OCI-M1 (cell line): ENCODE results near the gene TBC1D2B.
"Not testable (repeated sequence)": the region's sequence is repeated elsewhere in the genome, so short reads cannot be mapped to it uniquely, and the experiment has no call there.

ENCODE experiments used
- DNase-seq: peaks from one replicate; lab custom pipeline; 2025; lab: John Stamatoyannopoulos, UW

The TBC1D2B gene

DNA sequence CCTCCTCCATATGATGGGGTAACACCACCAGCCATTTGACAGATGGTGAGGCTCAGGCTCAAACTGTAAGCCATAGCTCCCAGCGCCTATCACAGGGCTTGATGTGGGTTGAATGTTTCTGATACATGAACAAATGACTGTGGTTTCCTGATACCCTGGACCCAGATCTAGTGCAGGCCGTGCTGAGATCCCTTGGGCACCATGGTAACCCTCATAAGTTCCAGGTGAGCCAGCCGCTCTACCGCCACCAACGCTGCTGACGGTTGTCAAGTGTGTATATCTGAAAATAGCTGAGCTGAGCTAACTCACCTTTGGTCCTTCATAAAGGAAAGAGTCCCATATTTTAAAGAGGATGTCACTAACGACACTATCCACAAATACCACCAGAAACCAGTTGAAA is 74.5 kb downstream of the TBC1D2B start:
- DNase-seq: no peak

DNA sequence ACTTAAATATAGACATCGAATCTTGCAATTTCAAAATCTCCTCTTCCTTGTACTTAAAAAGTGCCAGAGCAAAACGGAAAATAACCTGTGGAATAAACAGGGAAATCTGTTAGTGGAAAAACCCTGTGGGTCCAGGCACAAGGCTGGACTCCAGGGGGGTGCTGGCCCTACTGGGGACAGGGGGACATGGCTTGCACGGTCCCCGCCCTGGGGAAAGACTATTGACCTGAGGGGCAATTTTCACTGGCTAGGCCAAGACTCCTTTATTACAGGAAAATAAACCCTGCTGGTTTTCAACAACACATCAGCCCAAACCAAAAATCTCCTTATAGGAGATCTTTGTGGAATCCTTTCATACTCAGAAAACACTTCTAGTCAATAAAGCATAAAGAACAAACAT is 75.9 kb downstream of the TBC1D2B start:
- no peak for DNase-seq

DNA sequence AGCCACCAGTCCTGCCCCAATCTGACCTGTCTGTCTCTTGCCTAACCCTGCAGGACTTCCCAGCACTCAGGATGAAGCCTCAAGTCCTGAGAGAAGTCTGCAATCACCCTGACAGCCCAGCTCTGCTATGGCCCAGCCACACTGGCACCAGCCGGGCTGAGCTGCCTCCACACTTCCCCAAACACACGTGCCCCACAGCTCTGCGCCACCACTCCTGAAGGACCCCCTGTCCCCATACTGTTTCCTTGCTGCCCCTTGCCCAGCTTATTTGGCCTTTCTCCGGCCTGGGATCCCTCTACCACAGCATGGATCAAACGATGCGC is 76.6 kb downstream of the TBC1D2B start:
- no peak for DNase-seq

DNA sequence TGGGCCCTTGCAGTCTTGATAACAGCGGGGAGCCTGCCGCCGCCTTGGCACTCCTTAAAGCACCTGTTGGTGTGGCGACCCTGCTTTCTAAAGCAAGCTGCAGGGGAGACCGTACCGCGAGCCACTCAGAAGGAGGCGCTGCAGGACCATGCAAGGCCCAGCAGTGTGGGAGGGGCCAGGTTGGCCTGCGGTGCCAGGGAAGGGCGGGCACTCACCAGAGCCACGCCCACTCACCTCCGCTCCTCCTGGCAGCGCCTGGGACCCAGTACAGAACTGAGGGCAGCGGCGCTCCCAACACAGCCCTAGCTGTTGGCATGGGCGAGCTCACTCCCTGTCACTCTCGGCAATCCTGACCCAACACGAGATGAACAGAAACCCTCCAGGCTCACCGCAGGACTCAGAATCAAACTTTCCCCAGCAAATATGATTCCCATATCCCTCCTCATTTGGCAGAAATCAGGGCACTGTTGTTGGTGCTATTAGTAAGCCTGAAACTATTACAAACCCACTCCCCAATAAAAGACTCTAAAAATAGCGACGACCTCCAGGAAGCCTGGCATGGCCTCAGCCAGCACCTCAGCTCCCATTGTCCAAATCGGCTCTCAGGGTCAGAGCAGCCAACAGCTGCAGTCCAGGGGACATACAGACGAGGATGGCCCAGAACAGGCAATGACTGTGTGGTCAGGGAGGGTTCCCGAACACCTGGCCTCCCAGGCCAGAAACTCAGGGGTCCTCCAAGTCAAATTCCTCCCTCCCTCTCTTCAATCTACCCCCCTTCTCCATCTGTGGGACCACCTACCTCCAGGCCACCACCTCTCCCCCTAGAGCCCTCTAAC is 77.2 kb downstream of the TBC1D2B start:
- peak; percentile 41 for DNase-seq

DNA sequence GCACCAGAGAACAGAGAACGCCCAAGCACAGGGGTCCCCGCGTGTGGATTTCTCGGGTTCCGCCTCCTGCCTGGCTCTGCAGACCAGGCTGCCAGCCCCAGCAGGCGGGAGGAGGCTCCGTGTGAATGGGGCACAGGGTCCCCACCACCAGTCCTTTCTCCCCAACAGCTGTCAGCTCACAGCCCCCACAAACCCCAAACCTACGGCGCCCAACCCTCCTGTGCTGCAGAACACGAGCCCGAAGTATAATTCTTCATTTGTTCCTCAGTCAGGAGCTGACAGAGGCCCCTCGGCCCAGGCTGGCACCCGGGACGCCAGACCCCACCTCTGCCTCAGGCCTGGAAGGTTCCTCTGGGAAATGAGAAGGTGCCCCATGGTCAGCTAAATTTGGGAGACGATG is 78.0 kb downstream of the TBC1D2B start:
- DNase-seq: no peak

DNA sequence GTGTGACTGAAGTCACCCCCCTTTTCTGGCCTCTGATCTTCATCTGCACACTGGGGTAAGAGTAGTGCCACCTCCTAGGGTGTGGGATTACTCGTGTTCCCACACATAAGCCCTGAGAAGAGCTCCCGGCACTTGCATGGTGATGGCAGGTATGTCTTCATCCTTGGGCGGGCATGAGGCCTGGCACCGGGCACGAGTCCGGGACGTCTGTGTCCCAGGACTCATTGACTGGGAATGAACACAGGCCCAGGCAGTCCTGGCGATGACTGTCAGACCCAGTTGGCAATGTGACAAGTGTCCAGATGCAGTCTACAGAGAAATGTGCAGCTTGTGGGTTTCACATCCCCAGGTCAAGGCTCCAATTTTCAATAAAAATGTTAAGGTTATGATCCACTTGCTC is 78.9 kb downstream of the TBC1D2B start:
- no peak for DNase-seq

DNA sequence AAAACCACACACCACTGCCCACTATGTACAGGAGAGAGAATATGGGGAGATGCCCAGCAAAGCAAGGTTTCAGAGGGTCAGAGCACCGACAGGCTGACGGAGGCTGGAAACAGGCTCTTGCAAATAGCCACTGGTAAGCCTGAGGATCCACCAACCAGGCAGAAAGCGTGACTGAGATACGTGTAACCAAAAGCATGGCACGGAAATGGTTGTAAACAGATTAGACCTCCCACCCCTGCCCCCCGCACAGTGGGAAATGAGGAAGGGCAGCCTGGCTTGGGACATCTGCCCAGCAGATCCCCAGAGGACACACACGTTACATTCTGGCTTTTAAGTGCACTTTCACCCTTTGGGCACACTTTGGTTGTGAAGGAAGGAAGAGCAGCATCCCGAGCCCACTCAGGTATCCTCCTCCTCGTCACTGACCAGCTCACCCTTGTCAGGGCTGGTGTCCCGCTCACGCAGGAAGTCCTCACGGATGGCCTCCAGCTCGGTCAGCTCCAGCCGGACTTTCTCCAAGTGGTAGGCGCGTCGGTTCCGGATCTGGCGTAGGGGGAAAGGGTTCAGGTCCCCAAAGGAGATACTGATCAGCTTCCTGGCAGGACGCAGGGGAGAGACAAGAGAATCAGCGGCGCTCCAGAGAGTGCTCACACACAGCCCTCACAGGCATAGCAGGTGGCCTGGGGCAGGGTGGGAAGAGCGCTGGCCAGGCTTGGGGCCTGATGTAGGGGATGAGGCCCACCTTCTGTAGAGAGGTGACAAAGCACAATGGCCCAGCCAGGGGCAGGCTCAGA is 79.6 kb downstream of the TBC1D2B start:
- DNase-seq: not testable (repeated sequence)

DNA sequence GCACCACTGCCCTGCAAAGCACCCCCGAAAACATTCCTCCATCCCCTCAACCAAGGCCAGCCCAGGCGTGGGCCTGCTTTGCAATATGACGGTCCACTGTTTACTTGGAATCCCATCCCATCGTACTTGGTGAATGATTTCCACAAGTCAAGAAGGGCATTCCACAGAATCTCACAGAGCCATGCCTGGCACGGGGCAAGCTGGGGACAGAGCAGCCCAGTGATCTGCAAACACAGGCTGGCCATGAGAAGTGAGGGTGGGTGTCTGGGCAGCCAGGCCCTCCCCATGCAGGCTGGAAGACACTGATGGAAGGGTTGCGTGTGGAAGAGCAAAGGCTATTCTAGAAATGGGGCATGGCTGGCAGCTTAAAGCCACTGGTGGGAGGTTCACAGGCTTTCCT is 80.3 kb downstream of the TBC1D2B start:
- not testable (repeated sequence) for DNase-seq

DNA sequence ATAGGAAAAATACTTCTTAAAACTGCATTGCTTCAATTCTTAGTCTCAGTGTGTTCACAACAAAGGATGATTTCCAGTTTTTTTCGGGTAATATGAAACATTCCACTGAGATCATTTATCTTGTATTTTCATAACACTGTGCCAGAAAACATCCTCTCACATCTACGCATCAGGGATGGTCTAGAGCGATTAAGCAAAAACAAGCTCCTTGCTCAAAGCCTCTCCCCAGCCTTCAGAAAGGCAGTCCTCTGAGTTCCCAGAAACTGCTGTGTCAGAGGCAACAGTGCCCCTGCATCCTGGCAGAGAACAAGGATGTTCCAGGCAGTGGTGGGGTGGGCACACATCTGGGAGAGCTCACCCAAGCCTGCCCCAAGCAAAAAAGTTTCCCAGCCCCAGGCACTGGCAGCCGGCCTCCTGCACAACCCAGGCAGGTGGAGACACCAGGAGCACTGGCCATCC is 80.8 kb downstream of the TBC1D2B start:
- DNase-seq: not testable (repeated sequence)

DNA sequence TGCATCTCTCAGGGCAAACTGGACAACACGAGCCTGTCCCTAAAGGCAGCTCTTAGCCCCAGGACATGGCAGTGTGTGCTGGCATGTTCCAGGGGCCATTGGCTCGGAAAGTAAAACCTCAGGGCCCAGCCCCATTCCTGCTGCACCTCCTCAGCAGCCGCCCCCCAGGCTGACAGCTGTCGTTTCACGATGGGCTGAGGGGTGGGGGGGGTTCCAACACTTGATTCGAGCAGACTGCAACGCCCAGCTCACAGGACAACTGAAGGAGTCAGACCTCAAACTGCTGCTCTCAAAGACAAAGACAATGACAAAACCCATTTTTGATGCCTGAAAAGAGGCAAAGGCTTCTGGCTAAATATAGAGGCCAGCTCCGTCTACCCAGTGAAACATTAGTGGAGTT is 81.3 kb downstream of the TBC1D2B start:
- not testable (repeated sequence) for DNase-seq

DNA sequence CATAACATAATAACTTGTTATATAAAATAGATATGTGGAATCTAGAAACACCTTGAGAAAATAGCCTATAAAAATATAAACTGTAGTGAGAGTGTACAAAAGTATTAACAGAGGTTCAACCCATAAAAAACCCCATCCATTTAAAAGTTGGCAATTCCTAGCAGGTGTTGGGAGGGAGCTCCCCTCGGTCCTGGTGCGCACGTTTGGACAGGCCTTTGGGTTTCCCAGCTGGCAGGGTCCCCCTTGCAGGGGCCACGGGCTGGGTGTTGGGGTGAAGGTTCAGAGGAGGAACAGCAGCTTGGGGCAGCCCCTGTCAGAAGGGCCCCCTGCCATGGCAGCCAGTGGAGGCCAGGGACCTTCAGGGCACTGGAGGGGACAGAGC is 82.0 kb downstream of the TBC1D2B start:
- DNase-seq: not testable (repeated sequence)

DNA sequence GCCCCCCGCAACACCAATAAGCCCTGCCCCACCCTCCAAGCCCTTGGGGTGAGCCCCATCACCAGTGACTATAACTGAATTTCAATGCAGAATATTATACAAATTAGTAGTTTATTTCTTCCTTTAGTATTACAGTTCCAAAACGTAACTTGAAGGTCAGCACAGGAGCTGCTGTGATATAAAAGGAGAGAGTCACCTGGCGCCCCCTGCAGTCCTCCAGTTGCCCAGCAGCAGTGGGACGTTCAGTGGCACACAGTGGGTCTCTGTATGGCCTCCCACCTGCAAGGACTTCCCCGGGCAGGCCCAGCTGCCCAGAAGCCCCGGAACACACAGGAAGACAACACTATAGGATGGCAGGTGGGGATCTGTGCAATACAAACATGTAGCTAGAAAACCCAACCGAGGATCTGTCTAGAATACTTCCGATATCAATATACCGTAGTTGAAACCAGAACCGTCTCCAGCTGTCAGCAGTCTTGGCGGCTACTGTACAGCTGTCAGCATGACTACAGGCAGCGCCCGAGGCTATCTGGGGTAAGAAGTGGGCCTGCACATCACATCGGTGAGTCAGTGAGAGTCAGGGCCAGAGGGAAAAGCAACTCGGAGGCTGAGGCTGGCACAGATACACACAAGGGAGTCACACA is 82.5 kb downstream of the TBC1D2B start:
- DNase-seq: not testable (repeated sequence)

DNA sequence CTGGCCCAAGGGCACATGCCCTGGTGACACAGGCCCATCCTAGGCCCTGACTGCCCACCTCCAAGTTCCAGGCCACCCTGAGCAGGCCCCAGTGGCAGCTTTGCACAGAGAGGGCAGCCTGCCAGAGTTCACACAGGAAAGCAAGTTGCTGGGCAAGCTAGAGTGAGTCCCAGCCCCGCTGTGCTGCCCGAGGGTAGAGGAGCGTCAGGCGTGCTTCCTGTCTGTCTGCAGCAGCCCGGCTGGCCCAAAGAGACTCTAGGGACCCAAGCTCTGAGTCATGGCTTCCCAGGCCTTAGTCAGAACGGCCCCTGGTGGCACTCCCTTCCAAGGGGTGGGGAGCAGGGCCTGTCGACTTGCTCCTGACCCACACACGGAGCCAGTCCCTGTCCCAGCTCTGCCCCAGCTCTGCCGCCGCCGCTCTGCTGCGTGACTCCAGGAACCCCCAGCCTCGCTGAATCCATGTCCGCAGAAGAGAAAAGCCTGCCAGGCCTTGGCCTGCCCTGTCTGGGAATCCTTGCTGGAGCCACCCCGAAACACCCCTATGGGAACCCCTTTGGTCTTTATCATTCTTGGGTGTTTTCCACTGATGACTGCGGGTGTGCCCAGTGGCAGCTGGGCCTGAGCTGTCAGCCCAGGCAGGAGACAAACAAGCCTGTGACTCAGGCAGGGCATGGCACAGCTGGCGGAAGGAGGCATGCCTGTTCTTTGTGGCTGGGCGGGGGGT is 83.4 kb downstream of the TBC1D2B start:
- not testable (repeated sequence) for DNase-seq

DNA sequence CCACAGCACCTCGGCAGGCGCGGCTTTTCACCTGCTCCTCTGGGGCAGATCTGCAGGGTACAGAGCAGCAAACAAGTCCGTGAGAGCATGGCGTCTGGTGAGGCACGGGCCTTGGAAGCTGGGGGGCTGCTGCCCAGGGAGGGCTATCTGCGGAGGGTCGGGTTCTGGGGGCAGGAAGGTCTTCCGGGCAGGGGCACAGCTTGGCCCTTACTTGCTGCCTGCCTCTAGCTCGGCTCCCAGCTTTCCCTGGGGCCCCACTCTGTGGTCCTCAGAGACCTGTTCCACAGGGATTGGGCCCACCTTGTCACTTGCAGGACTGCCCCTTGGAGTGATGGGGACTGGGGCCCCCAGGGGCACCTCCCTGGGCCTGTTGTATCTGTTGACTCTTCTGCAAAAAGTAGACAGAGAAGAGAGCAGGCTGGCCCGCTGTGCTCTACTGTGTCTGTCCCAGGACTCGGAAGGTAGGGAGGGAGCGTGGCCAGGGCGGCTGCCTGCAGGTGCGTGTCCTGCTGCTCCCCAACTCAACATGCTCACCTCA is 84.1 kb downstream of the TBC1D2B start:
- no peak for DNase-seq

DNA sequence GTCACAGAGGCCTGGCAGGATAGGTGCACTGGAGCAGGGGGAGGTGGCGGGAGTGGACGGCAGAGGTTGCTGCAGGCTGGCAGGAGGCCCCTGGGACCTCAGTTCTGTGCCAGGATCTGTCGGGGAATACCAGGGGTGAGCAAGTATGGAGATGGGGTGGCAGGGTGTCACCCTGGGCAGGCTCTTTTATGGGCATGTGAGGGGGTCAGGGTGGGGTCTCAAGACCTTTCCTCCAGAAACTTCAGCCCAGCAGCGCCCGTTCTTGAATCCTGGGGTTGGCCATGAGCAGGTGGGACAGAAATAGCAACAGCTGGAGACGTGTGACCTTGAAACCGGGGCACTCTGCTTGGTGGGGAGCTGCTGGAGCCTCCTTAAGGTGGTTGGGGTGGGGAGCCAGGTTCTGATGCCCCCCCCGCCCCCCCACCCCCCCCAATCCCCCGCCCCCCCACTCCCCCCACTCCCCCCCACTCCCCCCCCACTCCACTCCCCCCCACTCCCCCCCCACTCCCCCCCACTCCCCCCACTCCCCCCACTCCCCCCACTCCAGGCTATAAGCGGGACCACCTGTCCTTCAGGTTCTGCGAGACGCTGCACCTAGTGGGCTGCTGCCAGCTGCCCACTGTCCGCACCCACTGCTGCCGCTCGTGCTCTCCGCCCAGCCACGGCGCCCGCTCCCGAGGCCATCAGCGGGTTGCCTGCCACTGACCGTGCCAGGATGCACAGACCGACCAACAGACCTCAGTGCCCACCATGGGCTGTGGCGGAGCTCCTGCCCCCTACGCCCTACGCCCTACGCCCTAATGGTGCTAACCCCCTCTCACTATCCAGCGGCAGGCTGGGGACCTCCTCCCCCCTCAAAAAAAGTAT is 84.9 kb downstream of the TBC1D2B start:
- DNase-seq: no peak

DNA sequence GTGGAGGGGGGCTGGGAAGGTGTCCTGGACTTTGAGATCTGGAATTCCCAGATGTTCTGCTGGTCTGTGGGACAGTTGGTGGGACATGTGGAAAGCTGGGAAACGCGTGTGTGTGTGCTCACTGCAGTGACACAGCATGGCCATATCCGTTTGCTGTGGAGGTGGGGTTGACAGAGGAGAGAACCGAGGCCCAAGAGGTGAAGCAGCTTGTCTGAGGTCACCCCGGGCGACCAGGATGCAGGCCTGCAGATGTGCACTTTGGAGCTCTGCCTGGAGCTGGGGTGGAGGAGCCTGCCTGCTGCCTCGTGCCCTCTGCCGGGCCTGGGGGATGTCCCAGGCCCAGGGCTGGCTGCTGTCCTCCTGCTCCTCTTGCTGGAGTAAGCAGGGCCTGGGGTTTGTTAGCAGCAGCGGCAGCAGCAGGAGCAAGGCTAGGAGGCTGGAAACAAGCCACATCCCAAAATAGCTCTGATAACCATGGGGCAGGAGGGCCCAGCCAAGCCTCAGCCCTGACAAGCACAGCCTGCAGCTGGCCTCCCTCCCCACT is 85.8 kb downstream of the TBC1D2B start:
- DNase-seq: not testable (repeated sequence)

DNA sequence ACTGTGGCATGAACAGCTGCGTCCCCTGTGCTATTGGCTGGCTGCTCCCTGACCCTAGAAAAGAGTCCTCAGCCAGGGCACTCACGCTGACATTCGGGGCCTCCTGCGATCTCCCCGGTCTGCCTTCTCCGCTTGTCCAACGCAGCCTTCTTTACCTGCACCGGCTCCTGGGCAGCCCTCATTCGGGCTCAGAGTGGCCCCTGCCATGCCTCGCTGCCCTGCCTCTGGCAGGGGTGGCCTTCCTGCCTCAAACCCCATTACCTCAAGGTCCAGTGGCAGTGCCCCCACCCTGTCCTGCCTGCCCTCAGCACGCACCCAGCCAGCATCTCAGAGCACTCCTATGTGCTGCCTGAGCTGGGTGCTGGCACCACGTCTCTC is 86.5 kb downstream of the TBC1D2B start:
- DNase-seq: no peak

DNA sequence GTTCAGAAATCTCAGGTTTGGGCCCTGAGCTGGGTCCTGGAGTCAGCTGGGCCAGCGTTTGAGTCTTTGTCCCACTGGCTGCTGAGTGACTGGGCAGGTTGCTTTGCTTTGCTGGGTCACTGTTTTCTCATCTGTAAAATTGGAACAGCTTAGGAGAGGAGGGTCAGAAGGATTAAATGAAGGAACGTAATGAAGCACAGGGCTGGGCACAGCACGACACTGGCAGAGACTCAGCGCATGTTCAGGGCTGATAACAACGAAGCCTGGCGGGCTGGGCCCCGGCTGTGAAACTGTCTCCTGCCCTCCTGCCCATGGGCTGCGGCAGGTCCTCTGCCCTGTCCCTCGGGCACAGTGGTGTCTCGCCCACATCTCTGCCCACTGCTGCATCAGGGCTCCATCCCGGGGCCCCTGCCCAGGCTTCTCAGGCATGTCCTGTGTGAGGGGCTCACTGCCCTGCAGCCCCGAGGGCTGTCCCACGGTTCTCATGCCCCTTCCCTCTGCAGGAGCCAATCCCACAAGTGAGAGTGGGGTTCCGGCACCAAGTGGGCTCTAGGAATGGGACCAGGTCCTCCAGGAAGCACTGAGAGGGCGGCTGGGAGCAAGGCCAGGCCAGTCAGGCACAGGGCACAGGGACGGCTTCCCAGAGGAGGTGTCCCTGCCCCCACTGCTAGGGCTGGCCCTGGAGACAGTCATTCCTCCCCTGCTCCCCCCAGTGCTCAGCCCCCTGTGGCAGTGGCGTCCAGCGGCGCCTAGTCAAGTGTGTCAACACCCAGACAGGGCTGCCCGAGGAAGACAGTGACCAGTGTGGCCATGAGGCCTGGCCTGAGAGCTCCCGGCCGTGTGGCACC is 88.0 kb downstream of the TBC1D2B start:
- DNase-seq: no peak
